Thoracic aorta (tissue), 2 donors: ENCODE measurements around the gene AOPEP. TPM values are rescaled to one million over a fixed set of nuclear protein-coding genes. Genes with fewer than 3 reads are reported as not detected.
A peak's percentile ranks its signal among the peaks of the same experiment; 100 is the strongest.

Experiments
- ATAC-seq: fragments of 150-250 bp; one replicate; pipeline ENCODE4 v1.8.0; 2017; ENCODE audit warnings: low read depth; ENCODE audit not compliant: insufficient number of reproducible peaks, low FRiP score
- DNase-seq: peaks from one replicate; pipeline ENCODE4 v3.0.0-alpha.2; 2020; ENCODE audit warnings: low spot score
- H3K27ac ChIP-seq, 2 donors: fragments of 200-600 bp; sonication (generic); 1 replicate in 1 of 2; 2 replicates in 1 of 2; pipeline ENCODE4 v1.5.1; 2016; ENCODE audit warnings: mild to moderate bottlenecking in 2 of 2, moderate library complexity in 2 of 2
- H3K27me3 ChIP-seq: fragments of 200-600 bp; sonication (generic); replicated peaks from 2 replicates; pipeline ENCODE4 v1.6.0; 2016; ENCODE audit warnings: mild to moderate bottlenecking; ENCODE audit not compliant: insufficient read depth
- H3K36me3 ChIP-seq: fragments of 200-600 bp; sonication (generic); one replicate; pipeline ENCODE4 v1.5.1; 2016
- H3K4me1 ChIP-seq, 2 donors: fragments of 200-600 bp; sonication (generic); 1 replicate in 1 of 2; 2 replicates in 1 of 2; pipeline versions ENCODE4 v1.5.1 to v1.6.0; 2016; ENCODE audit warnings: low read depth in 2 of 2, mild to moderate bottlenecking in 1 of 2; ENCODE audit not compliant: control insufficient read depth in 1 of 2
- H3K4me3 ChIP-seq: fragments of 200-600 bp; sonication (generic); 2 replicates; pipeline ENCODE4 v1.5.1; 2016; ENCODE audit warnings: mild to moderate bottlenecking
- H3K9me3 ChIP-seq: fragments of 200-600 bp; sonication (generic); 2 replicates; pipeline ENCODE4 v1.5.1; 2016
- total RNA-seq, 2 donors: library from RNA; depleted of rRNA; stranded (reverse); fragments of >200 nt; gene quantifications; one replicate each; pipeline versions ENCODE4 v1.1.0 to v1.2.3, GENCODE V29; 2016
- TF ChIP-seq, protein P1 (sequence below): fragments of 200-600 bp; sonication (generic); IDR thresholded peaks from one replicate; pipeline ENCODE4 v1.5.1; 2019; ENCODE audit warnings: antibody characterized with exemption

AOPEP gene
- total RNA-seq, 2 donors from 2014 or later: 494 to 668 TPM

DNA sequence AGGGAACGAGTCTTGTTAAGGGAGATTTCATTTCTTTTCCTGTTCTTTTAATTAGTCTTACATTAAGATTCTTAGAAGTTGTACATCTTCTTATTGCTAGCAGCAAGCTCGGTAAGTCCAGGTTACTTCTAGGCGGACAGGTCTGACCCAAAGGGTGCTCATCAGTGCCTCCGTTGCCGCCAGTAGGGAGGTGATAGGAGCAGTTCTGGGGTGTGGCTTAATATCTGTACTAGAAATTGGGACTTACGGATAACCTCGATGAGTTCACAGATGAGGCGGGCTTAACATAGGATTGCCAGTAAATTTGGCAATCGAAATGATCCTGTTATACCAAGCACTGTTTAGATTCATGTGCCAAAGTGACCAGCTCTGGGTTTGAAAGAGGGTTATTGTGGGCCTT lies 312.2 kb downstream of the AOPEP start:
- no peak for ATAC-seq
- peaks cover 48 to 94% of the 10 kb centered on the region in 2 donors for H3K4me1 ChIP-seq
- H3K27ac ChIP-seq: peak overlapping the region; percentile 32 to 69
- H3K4me3 ChIP-seq: no peak overlapping the region
- H3K9me3 ChIP-seq: no peaks in the 10 kb centered on the region
- H3K27me3 ChIP-seq: no peaks in the 10 kb centered on the region
- TF ChIP-seq, protein P1, sequence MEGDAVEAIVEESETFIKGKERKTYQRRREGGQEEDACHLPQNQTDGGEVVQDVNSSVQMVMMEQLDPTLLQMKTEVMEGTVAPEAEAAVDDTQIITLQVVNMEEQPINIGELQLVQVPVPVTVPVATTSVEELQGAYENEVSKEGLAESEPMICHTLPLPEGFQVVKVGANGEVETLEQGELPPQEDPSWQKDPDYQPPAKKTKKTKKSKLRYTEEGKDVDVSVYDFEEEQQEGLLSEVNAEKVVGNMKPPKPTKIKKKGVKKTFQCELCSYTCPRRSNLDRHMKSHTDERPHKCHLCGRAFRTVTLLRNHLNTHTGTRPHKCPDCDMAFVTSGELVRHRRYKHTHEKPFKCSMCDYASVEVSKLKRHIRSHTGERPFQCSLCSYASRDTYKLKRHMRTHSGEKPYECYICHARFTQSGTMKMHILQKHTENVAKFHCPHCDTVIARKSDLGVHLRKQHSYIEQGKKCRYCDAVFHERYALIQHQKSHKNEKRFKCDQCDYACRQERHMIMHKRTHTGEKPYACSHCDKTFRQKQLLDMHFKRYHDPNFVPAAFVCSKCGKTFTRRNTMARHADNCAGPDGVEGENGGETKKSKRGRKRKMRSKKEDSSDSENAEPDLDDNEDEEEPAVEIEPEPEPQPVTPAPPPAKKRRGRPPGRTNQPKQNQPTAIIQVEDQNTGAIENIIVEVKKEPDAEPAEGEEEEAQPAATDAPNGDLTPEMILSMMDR: no peak
- H3K36me3 ChIP-seq: peaks cover 4% of the 10 kb centered on the region
- no peak for DNase-seq

DNA sequence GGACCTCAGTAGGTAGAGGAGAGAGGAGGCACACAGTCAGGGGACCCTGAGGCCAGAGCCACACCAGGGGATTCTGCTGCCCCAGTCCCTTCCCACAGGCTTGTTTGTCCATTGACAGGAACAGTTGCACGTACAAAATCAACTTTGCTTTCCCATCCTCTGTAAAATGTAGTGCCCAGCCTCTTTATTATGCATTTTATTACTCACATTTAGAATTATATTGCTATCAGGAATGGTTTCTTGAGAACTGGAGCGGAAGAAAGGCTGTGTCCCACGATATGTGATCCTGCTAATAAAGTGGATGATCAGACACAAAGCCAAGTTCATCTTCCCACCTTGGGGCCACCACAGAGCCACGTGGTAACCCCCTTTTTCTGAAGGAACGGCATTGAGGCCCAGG lies 313.6 kb downstream of the AOPEP start:
- Histone ChIP-seq H3K4me3 (no peak overlapping the region), H3K9me3 (no peaks in the 10 kb centered on the region), H3K4me1 (peaks cover 52 to 94% of the 10 kb centered on the region in 2 donors), H3K27ac (peak overlapping the region; percentile 27 to 69), H3K27me3 (no peaks in the 10 kb centered on the region), H3K36me3 (peaks cover 4% of the 10 kb centered on the region)
- DNase-seq: no peak
- TF ChIP-seq, protein P1: no peak
- no peak for ATAC-seq

DNA sequence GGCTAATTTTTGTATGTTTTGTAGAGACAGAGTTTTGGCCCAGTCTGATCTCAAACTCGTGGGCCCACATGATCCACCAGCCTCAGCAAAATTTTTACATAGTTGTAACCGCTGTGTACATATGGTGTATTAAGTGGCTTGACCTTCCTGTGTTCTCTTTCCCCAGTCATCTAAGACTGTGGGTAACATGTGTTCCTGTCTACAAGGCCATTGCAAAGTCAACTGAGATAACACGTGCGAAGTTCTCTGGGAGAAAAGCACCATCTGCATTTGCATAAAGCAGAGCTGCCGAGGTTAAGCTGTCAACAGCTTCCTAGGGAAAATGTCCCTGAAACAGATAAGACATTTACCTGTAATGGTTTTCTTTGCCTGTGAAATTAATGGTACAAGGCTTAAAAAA lies 317.3 kb downstream of the AOPEP start:
- no peak overlapping the region for H3K4me3 ChIP-seq
- H3K36me3 ChIP-seq: peaks cover 4% of the 10 kb centered on the region
- H3K27ac ChIP-seq: peak overlapping the region; percentile 67 to 89
- H3K27me3 ChIP-seq: no peaks in the 10 kb centered on the region
- TF ChIP-seq, protein P1: no peak
- peaks cover 34 to 84% of the 10 kb centered on the region in 2 donors for H3K4me1 ChIP-seq
- H3K9me3 ChIP-seq: no peaks in the 10 kb centered on the region
- no peak for DNase-seq
- ATAC-seq: no peak

DNA sequence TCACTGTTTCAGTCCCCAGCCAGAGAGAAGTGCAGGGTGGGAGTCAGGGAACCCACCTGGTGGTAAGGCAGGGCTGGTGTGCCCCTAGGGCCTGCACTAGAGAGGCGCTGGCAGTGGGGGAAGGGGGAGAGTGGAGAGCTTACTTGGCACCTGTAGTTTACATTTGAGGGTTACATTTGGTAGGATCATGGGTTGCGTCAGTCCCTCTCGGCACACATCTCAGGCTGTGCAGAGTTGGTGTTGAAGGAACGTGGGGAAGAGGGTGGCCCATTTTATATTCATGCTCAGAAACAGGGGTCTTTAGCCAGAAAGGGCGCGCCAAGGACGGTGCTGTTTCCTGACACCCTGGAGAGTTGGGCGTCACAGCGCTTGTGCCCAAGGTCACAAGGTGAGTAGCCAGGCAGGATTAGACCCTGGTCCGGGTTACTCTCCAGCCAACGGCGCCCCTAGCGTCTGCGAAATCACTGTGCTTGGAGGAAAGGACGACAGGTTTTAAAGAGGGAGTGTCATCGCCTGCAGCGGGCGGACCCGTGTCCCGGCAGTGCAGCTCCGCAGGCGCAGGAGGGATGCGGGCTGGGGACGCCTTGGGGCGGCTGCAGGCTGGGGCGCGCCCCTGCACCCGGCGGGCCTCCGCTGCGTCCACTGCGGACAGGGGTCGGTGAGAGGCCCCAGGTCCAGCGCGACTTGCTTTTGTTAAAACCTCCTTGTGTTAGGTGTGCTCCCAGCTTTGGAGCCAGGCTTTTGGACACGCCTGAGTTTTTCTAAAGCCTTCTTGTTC lies 318.4 kb downstream of the AOPEP start:
- ATAC-seq: no peak

DNA sequence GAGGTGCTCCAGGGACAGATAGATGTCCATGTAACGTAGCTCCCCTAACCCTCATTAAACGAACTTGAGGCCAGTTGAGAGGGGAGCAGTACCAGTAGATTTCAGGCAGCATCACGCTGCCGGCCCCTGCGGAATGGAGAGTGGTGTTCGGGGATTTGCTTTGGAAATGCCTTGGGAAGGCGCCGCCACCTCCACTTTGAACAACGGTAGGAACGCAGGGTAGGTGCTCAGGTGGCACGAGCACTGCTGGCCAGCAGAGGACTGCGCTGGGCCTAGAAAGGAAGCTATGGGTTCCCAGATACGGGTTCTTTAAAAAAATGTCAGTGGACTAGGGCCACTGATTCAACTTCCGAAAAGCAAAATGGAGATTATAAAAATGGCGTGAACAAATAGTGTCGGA lies 319.3 kb downstream of the AOPEP start:
- peak overlapping the region; percentile 67 to 89 for H3K27ac ChIP-seq
- ATAC-seq: no peak
- H3K36me3 ChIP-seq: no peaks in the 10 kb centered on the region
- peaks cover 24 to 82% of the 10 kb centered on the region in 2 donors for H3K4me1 ChIP-seq
- H3K9me3 ChIP-seq: no peaks in the 10 kb centered on the region
- DNase-seq: no peak
- H3K27me3 ChIP-seq: no peaks in the 10 kb centered on the region
- H3K4me3 ChIP-seq: peak overlapping the region; percentile 58
- TF ChIP-seq, protein P1: no peak

More for the DNA sequence above, 318.4 kb downstream of the AOPEP start:
- DNase-seq: no peak
- no peaks in the 10 kb centered on the region for H3K27me3 ChIP-seq
- peaks cover 4% of the 10 kb centered on the region for H3K36me3 ChIP-seq
- peaks cover 29 to 82% of the 10 kb centered on the region in 2 donors for H3K4me1 ChIP-seq
- H3K27ac ChIP-seq: peak overlapping the region; percentile 67 to 89
- TF ChIP-seq, protein P1: peak; percentile 22
- no peaks in the 10 kb centered on the region for H3K9me3 ChIP-seq
- peak overlapping the region; percentile 58 for H3K4me3 ChIP-seq
